ENCODE data around the gene NRXN3.

DNA sequence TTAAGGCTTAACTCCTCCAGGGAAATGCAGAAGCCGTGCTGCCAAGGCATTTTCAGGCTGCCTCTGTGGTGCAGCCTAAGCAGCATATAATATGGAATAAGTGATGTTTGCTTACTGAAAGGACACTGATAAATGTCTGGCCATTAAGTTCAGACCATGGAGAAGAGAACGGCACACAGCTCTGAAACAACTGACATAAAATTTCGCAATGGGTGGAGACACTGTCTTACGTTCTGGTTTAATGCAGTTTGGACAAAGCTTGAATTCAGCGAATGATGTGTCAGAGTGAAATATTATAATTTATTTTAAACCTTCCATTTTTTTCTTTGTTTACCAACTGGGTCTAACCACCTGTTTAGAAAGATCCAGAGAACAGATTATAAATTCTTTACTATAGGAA, 27.2 kb upstream of the NRXN3 start:
- TF ChIP-seq, protein P1, sequence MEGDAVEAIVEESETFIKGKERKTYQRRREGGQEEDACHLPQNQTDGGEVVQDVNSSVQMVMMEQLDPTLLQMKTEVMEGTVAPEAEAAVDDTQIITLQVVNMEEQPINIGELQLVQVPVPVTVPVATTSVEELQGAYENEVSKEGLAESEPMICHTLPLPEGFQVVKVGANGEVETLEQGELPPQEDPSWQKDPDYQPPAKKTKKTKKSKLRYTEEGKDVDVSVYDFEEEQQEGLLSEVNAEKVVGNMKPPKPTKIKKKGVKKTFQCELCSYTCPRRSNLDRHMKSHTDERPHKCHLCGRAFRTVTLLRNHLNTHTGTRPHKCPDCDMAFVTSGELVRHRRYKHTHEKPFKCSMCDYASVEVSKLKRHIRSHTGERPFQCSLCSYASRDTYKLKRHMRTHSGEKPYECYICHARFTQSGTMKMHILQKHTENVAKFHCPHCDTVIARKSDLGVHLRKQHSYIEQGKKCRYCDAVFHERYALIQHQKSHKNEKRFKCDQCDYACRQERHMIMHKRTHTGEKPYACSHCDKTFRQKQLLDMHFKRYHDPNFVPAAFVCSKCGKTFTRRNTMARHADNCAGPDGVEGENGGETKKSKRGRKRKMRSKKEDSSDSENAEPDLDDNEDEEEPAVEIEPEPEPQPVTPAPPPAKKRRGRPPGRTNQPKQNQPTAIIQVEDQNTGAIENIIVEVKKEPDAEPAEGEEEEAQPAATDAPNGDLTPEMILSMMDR (conservative IDR thresholded peaks at IDR 0.05; ENCODE audit: low read length): no peak
- TF ChIP-seq EZH2phosphoT487 (IDR thresholded peaks at IDR 0.05; ENCODE audit: borderline replicate concordance, low read depth, low read length): no peak
